ENCODE results near the gene SH3GLB2. TPM values are rescaled to one million over a fixed set of nuclear protein-coding genes. Genes with fewer than 3 reads are reported as not detected.
A peak's percentile ranks its signal among the peaks of the same experiment; 100 is the strongest.

SH3GLB2 gene
- total and polyA plus RNA-seq, 10 of the 15 experiments (the other 5 are each of a cell fraction or from before 2014, with no cell fraction given) = 0.21 to 61.3 (median 30.8) TPM

GRCh38 chr9:129036241-129036922 lies 8.3 kb upstream of the SH3GLB2 start, which contains the start of gene MIGA2 (continued):
- TF ChIP-seq ZBTB4 (CRISPR knock-in tag; IDR thresholded peaks at IDR 0.05) (no peak), RAD51 (IDR thresholded peaks at IDR 0.05) (peak; percentile 98), NBN (IDR thresholded peaks at IDR 0.05) (peak; percentile 56), IKZF2 (IDR thresholded peaks at IDR 0.05) (no peak), TAF1 (IDR thresholded peaks at IDR 0.05; ENCODE audit: borderline replicate concordance, low read depth, low read length) (peak; percentile 72; the same call in 1 of the 2 replicates), ZBTB33 (IDR thresholded peaks at IDR 0.05) (no peak), CEBPZ (IDR thresholded peaks at IDR 0.05; ENCODE audit: low read depth, low read length) (no peak), ZBTB40 (IDR thresholded peaks at IDR 0.05; ENCODE audit: borderline replicate concordance) (no peak; the same call in 1 of the 2 replicates), ZNF207 (IDR thresholded peaks at IDR 0.05; ENCODE audit: borderline replicate concordance) (peak; percentile 95), ZNF384 (IDR thresholded peaks at IDR 0.05; ENCODE audit: borderline replicate concordance, low read depth, low read length) (no peak), NKRF (conservative IDR thresholded peaks at IDR 0.05) (peak; percentile 71), USF2 (IDR thresholded peaks at IDR 0.05; ENCODE audit: borderline replicate concordance, low read depth, low read length) (peak; percentile 79)
